GM12891 (cell line): ENCODE data around the gene SHKBP1.
"Not testable (repeated sequence)": the region's sequence is repeated elsewhere in the genome, so short reads cannot be mapped to it uniquely, and the experiment has no call there.

ENCODE experiments used
- DNase-seq: peaks from one replicate; pipeline ENCODE4 v3.0.0; 2011; ENCODE audit warnings: low spot score; ENCODE audit not compliant: insufficient read length
- FAIRE-seq: peaks from 2 replicates; lab custom pipeline; 2011; peaks lifted over from hg19 to GRCh38; lab: Jason Lieb, UNC
- PAX5 ChIP-seq: IDR thresholded peaks from 2 replicates; pipeline ENCODE4 v1.6.1; 2011; ENCODE audit warnings: low read length, moderate library complexity, mild to moderate bottlenecking; ENCODE audit not compliant: insufficient read depth, severe bottlenecking
- POLR2A ChIP-seq: IDR thresholded peaks from 2 replicates; pipeline ENCODE4 v1.6.1; 2011; ENCODE audit warnings: low read depth, low read length, control low read depth
- POLR2AphosphoS5 ChIP-seq: IDR thresholded peaks from 2 replicates; pipeline ENCODE4 v1.6.1; 2011; ENCODE audit warnings: low read depth, low read length, control low read depth
- POU2F2 ChIP-seq: IDR thresholded peaks from 2 replicates; pipeline ENCODE4 v1.6.1; 2011; ENCODE audit warnings: low read depth, mild to moderate bottlenecking, control low read depth, low read length, moderate library complexity
- SPI1 ChIP-seq: IDR thresholded peaks from 2 replicates; pipeline ENCODE4 v1.6.1; 2011; ENCODE audit warnings: low read depth, low read length, control low read depth
- TAF1 ChIP-seq: IDR thresholded peaks from 2 replicates; pipeline ENCODE4 v1.6.1; 2011; ENCODE audit warnings: low read depth, low read length, control low read depth

SHKBP1 gene

GRCh38 chr19:40616941-40617340, 40.3 kb downstream of the SHKBP1 start:
- FAIRE-seq (no peak), DNase-seq (no peak)
- TF ChIP-seq POLR2A (no peak), PAX5 (no peak), POU2F2 (no peak), SPI1 (no peak), POLR2AphosphoS5 (no peak), TAF1 (no peak)

DNA sequence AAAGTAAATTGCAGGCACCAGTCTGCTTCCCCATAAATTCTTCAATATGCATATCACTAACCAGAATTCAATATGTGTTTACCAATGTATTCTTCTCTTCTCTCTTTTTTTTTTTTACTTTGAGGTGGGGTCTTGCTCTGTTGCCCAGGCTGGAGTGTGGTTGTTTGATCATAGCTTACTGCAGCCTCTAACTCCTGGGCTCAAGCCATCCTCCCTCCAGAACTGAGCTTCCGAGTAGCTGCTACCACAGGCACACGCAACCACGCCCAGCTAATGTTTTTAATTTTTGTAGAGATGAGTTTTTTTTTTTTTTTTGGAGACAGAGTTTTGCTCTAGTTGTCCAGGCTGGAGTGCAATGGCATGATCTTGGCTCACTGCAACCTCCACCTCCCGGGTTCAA, 41.3 kb downstream of the SHKBP1 start:
- TF ChIP-seq POU2F2 (no peak), PAX5 (no peak), TAF1 (no peak), POLR2A (no peak), SPI1 (no peak), POLR2AphosphoS5 (no peak)
- no peak for FAIRE-seq
- DNase-seq: no peak

DNA sequence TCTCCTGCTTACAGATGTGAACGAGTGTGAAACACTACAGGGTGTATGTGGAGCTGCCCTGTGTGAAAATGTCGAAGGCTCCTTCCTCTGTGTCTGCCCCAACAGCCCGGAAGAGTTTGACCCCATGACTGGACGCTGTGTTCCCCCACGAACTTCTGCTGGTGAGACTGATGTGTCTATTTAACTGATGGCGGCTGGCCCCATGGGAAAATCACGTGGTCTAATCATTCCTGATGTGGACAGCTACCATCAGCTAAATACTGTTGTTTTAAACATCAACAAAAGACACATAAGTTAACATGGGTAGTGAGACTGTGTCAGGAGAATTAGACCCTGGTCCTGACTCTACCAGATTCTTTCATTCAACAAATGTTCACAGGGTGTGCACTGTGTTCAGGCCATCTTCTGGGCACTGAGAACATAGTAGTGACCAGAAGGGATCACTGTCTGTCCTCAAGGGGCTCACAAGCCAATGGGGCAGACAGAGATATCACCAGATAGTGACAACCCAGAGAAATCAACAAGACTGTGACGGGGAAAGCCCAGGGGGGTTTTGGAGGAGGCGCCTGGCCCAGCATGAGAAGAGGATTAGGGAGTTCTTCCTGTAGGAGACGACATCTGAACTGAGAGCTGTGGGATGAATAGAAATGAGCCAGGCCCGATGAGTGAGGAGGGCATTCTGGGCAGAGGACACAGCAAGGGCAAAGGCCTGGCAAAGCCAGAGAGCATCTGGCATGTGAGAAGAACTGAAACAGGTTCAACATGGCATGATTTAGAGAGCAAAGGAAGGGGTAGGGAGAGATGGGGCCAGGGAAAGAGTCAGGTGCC, 42.9 kb downstream of the SHKBP1 start:
- TF ChIP-seq TAF1: no peak
- no peak for TF ChIP-seq POLR2AphosphoS5
- TF ChIP-seq POU2F2: no peak
- TF ChIP-seq SPI1: no peak
- no peak for TF ChIP-seq PAX5
- TF ChIP-seq POLR2A: no peak
- FAIRE-seq (no peak), DNase-seq (no peak)

- FAIRE-seq (no peak), DNase-seq (no peak)
- TF ChIP-seq POLR2AphosphoS5 (no peak), PAX5 (no peak), TAF1 (no peak), SPI1 (no peak), POLR2A (no peak), POU2F2 (no peak)
These were observed 43.5 kb downstream of the SHKBP1 start for GRCh38 chr19:40620161-40620485.

DNA sequence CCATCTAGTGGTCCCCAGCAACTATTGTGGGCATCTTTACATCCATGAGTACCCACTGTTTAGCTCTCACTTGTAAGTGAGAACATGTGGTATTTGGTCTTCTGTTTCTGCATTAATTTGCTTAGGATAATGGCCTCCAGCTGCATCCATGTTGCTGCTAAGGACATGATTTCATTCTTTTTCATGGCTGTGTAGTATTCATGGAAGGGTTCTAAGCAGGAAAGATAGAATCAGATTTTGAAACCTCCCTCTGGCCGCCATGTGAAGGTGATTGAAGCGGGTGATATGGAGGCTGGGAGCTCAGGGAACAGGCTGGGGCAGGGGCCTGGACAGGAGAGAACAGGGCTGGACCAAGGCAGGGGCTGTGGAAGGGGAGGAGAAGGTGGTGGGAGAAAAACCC, 44.6 kb downstream of the SHKBP1 start:
- DNase-seq: no peak
- FAIRE-seq: no peak
- TF ChIP-seq PAX5 (no peak), SPI1 (no peak), POLR2A (no peak), TAF1 (no peak)

DNA sequence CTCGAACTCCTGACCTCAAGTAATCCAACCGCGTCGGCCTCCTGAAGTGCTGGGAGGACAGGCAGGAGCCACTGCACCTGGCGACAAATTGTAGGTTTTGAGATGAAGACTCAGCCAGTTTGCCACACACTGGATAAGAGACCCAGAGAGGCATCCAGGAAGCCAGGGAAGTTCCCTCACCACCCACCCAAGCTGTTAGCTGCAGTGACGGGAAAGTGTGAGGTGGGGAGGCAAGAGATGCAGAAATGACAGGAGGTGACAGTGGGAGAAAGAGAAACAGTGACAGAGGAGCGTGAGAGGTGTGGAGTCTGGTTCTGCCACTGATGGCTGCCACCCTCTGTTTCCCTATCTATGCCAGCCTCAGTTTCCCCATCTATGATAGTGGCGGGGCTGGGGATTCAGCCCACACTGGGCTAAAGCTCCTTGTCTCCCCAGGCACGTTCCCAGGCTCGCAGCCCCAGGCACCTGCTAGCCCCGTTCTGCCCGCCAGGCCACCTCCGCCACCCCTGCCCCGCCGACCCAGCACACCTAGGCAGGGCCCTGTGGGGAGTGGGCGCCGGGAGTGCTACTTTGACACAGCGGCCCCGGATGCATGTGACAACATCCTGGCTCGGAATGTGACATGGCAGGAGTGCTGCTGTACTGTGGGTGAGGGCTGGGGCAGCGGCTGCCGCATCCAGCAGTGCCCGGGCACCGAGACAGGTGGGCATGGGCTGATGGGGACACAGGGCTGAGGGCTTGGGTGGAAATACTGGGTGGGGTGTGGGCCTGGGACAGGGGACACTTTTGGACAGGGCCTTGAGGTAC, 45.5 kb downstream of the SHKBP1 start:
- TF ChIP-seq PAX5 (no peak), TAF1 (no peak), SPI1 (no peak), POLR2AphosphoS5 (no peak), POU2F2 (no peak), POLR2A (no peak)
- no peak for DNase-seq
- no peak for FAIRE-seq

GRCh38 chr19:40622773-40623075, 46.1 kb downstream of the SHKBP1 start:
- TF ChIP-seq POLR2A: no peak
- DNase-seq (no peak), FAIRE-seq (no peak)

GRCh38 chr19:40623403-40624251, 47.0 kb downstream of the SHKBP1 start:
- TF ChIP-seq POU2F2: no peak
- TF ChIP-seq SPI1: no peak
- TF ChIP-seq POLR2A: no peak
- no peak for TF ChIP-seq PAX5
- no peak for TF ChIP-seq TAF1
- TF ChIP-seq POLR2AphosphoS5: no peak
- FAIRE-seq (no peak), DNase-seq (no peak)

DNA sequence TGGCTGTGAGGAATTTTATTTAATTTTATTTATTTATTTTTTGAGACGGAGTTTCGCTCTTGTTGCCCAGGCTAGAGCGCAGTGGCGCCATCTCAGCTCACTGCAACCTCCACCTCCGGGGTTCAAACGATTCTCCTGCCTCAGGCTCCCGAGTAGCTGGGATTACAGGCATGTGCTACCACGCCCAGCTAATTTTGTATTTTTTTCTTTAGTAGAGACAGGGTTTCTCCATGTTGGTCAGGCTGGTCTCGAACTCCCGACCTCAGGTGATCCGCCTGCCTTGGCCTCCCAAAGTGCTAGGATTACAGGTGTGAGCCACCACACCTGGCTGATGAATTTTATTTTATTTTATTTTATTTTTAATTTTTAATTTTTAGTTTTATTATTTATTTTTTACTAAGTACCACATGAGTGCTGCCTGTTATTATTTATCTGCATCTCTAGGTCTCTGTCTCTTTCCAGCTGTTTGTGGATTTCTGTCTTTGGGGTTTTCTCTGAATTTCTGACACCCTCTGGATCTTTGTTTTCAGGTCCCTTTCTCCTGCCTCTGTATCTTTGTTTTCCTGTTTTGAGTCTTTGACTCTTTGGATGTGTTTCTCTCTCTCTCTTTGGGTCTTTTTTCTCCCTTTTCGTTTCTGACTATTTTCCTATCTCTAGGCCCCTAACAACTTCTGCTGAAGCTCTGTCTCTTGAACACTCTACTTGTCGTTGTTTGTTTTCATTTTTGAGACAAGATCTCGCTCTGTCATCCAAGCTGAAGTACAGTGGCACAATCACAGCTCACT, 47.9 kb downstream of the SHKBP1 start:
- not testable (repeated sequence) for DNase-seq, FAIRE-seq
